Measurements from ENCODE around the gene PCMTD2. TPM values are rescaled to one million over a fixed set of nuclear protein-coding genes. Genes with fewer than 3 reads are reported as not detected.

The PCMTD2 gene
- total RNA-seq, 1 donor, result 59.4 TPM

DNA sequence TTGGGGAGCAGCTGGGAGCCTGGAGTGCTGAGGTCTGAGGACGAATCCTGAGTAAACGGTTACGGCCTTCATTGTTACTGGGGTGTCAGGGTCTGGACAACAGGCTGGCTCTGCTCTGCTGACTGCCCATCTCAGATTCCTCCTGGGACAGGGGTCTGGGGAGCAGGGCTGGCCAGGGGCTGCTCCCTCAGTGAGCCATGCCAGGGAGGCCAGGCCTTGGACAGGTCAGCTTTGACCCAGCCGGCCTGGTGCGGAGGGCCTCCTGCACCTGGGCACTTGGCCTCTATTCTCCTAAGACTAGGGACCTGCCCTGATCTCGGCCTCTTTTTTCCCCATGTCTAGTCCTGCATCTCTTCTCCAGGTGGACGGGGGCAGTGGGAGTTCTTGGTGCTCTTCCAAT lies 46.4 kb upstream of the PCMTD2 start:
- H3K9me3 ChIP-seq (ENCODE audit: low read depth, low read length), result no peaks in the 10 kb centered on the region
- no peak overlapping the region for H3K27ac ChIP-seq (ENCODE audit: low read depth, low read length)
- no peaks in the 10 kb centered on the region for H3K36me3 ChIP-seq (ENCODE audit: insufficient read depth, low read length)
- H3K4me3 ChIP-seq (ENCODE audit: insufficient read depth, low read length), result no peak overlapping the region
- TF ChIP-seq, protein P1, sequence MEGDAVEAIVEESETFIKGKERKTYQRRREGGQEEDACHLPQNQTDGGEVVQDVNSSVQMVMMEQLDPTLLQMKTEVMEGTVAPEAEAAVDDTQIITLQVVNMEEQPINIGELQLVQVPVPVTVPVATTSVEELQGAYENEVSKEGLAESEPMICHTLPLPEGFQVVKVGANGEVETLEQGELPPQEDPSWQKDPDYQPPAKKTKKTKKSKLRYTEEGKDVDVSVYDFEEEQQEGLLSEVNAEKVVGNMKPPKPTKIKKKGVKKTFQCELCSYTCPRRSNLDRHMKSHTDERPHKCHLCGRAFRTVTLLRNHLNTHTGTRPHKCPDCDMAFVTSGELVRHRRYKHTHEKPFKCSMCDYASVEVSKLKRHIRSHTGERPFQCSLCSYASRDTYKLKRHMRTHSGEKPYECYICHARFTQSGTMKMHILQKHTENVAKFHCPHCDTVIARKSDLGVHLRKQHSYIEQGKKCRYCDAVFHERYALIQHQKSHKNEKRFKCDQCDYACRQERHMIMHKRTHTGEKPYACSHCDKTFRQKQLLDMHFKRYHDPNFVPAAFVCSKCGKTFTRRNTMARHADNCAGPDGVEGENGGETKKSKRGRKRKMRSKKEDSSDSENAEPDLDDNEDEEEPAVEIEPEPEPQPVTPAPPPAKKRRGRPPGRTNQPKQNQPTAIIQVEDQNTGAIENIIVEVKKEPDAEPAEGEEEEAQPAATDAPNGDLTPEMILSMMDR (IDR thresholded peaks at IDR 0.05; ENCODE audit: extremely low read depth, low read depth, low read length), result no peak
- no peak overlapping the region for H2AFZ ChIP-seq (ENCODE audit: low read length)
- peaks cover 8% of the 10 kb centered on the region for H3K4me1 ChIP-seq (ENCODE audit: insufficient read depth, low read length)
- no peaks in the 10 kb centered on the region for H4K20me1 ChIP-seq (ENCODE audit: insufficient read depth, low read length)
- no peak for DNase-seq (ENCODE audit: insufficient read length, low spot score, missing footprints)
- H3K79me2 ChIP-seq (ENCODE audit: insufficient read depth, low read length), result no peaks in the 10 kb centered on the region
- H3K4me2 ChIP-seq (ENCODE audit: insufficient read depth, low read length), result no peak overlapping the region
- peaks cover 38% of the 10 kb centered on the region for H3K27me3 ChIP-seq (ENCODE audit: insufficient read depth, low read length)

DNA sequence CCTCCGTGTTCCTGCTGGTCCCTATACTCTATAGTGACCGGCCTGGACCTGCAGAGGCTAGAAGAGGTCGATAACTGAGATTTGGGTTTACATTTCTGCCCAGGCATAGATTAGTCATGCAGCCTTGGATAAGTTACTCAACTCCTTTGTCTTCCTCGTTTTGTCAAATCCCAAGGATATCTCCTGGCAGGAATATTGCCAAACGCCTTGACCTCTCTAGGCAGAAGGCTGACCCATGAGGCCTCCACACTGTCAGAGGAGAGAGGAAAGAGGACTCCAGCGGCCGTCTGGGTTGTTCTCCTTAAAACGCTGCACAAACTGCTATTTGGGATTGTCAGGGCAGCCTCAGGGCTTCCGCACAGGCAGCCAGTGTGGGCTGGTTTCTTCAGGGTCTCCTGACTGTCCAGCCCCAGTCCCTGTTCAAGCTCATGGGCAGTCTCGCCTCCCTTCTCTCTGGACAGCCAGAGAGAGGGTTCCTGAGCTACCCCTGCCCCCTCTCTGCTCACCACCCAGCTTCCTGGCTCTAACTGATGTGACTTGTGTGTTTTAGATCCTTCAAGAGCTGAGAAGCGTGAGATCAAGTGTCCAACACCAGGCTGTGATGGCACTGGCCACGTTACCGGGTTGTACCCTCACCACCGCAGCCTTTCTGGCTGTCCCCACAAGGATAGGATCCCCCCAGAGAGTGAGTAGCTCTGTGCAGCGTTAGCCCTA lies 44.7 kb upstream of the PCMTD2 start:
- no peaks in the 10 kb centered on the region for H3K9me3 ChIP-seq (ENCODE audit: low read depth, low read length)
- peaks cover 38% of the 10 kb centered on the region for H3K27me3 ChIP-seq (ENCODE audit: insufficient read depth, low read length)
- no peaks in the 10 kb centered on the region for H3K79me2 ChIP-seq (ENCODE audit: insufficient read depth, low read length)
- TF ChIP-seq, protein P1 (IDR thresholded peaks at IDR 0.05; ENCODE audit: extremely low read depth, low read depth, low read length), result no peak
- no peak overlapping the region for H3K4me2 ChIP-seq (ENCODE audit: insufficient read depth, low read length)
- H3K27ac ChIP-seq (ENCODE audit: low read depth, low read length), result no peak overlapping the region
- peaks cover 8% of the 10 kb centered on the region for H3K4me1 ChIP-seq (ENCODE audit: insufficient read depth, low read length)
- H2AFZ ChIP-seq (ENCODE audit: low read length), result no peak overlapping the region
- no peaks in the 10 kb centered on the region for H3K36me3 ChIP-seq (ENCODE audit: insufficient read depth, low read length)
- H4K20me1 ChIP-seq (ENCODE audit: insufficient read depth, low read length), result peaks cover 2% of the 10 kb centered on the region
- DNase-seq (ENCODE audit: insufficient read length, low spot score, missing footprints), result no peak
- no peak overlapping the region for H3K4me3 ChIP-seq (ENCODE audit: insufficient read depth, low read length)

DNA sequence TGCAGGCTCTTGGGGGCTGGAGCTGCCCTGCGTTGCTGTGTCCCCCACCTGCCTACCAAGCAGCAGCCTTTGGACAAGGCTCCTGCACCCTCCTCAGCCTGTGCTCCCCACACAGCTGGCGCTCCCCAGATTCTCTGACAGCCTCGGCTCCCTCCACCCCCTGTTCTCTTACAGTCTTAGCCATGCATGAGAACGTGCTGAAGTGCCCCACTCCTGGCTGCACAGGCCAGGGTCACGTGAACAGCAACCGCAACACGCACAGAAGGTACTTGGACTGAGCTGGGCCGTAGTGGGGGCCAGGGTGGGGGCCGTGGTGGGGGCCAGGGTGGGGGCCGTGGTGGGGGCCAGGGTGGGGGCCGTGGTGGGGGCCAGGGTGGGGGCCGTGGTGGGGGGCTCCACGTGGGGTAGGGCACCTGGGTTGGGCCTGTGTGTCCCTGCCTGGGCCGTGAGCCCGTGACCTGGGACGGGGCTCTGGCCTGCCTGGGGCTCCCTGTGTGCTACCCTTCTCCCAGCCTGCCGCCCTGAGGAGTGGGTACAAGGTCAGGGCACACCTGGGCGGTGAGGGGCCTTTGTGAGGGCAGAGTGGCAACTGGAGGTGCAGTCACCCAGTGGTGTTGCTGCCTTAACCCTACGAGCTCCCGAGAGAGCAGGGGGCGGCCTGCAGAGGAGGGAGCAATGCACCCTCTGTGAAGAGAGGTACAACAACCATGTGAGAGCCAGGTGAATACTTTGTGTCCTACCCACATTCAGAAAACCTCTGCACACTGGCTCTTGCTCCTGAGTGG lies 43.5 kb upstream of the PCMTD2 start:
- H3K4me3 ChIP-seq (ENCODE audit: insufficient read depth, low read length), result no peak overlapping the region
- H4K20me1 ChIP-seq (ENCODE audit: insufficient read depth, low read length), result peaks cover 2% of the 10 kb centered on the region
- H3K27ac ChIP-seq (ENCODE audit: low read depth, low read length), result no peak overlapping the region
- H3K4me2 ChIP-seq (ENCODE audit: insufficient read depth, low read length), result no peak overlapping the region
- TF ChIP-seq, protein P1 (IDR thresholded peaks at IDR 0.05; ENCODE audit: extremely low read depth, low read depth, low read length), result no peak
- H3K27me3 ChIP-seq (ENCODE audit: insufficient read depth, low read length), result peaks cover 36% of the 10 kb centered on the region
- H3K79me2 ChIP-seq (ENCODE audit: insufficient read depth, low read length), result no peaks in the 10 kb centered on the region
- peaks cover 8% of the 10 kb centered on the region for H3K4me1 ChIP-seq (ENCODE audit: insufficient read depth, low read length)
- no peaks in the 10 kb centered on the region for H3K9me3 ChIP-seq (ENCODE audit: low read depth, low read length)
- no peak overlapping the region for H2AFZ ChIP-seq (ENCODE audit: low read length)
- H3K36me3 ChIP-seq (ENCODE audit: insufficient read depth, low read length), result no peaks in the 10 kb centered on the region
- no peak for DNase-seq (ENCODE audit: insufficient read length, low spot score, missing footprints)

DNA sequence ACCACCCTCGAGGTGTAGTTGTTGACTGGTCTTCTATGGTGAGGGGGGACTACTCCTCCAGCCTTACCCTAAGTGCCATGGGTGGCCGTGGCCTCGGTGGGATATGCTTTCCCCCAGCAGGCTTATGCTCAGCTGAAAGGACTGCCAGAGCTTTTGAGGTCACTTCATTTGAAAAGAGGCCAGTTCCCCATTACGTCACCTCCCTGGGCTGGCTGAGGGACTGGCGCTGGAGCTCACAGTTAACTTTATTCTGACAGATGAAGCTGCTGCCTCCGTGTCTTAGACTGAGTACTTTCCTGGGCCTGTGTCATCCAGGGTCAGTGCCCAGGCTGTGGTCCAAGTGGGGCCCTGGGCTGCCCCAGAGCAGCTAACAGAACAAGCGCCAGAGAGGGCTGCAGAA lies 42.8 kb upstream of the PCMTD2 start:
- Histone ChIP-seq H2AFZ (ENCODE audit: low read length) (no peak overlapping the region), H3K4me2 (ENCODE audit: insufficient read depth, low read length) (no peak overlapping the region), H4K20me1 (ENCODE audit: insufficient read depth, low read length) (peaks cover 2% of the 10 kb centered on the region), H3K9me3 (ENCODE audit: low read depth, low read length) (no peaks in the 10 kb centered on the region), H3K27me3 (ENCODE audit: insufficient read depth, low read length) (peaks cover 43% of the 10 kb centered on the region), H3K4me3 (ENCODE audit: insufficient read depth, low read length) (no peak overlapping the region), H3K36me3 (ENCODE audit: insufficient read depth, low read length) (no peaks in the 10 kb centered on the region), H3K79me2 (ENCODE audit: insufficient read depth, low read length) (no peaks in the 10 kb centered on the region), H3K4me1 (ENCODE audit: insufficient read depth, low read length) (peaks cover 8% of the 10 kb centered on the region), H3K27ac (ENCODE audit: low read depth, low read length) (no peak overlapping the region)
- DNase-seq (ENCODE audit: insufficient read length, low spot score, missing footprints), result peak; percentile 98
- TF ChIP-seq, protein P1 (IDR thresholded peaks at IDR 0.05; ENCODE audit: extremely low read depth, low read depth, low read length), result no peak

All from osteoblast (primary cell).